ENCODE results near the gene ITPR1. TPM values are rescaled to one million over a fixed set of nuclear protein-coding genes. Genes with fewer than 3 reads are reported as not detected.

ITPR1 gene
- total RNA-seq, 1 experiment from 2014 or later, result 11.3 TPM

GRCh38 chr3:4750306-4750968 is 257.3 kb downstream of the ITPR1 start:
- Histone ChIP-seq H3K4me1 (replicated peaks; ENCODE audit: insufficient read depth) (peaks cover 19% of the 10 kb centered on the region), H3K4me2 (peak overlapping the region; percentile 61), H3K79me2 (ENCODE audit: low read depth) (no peaks in the 10 kb centered on the region), H4K20me1 (ENCODE audit: insufficient read depth) (no peaks in the 10 kb centered on the region), H2AFZ (no peak overlapping the region), H3F3A (ENCODE audit: insufficient read depth, low read depth) (peaks cover 4% of the 10 kb centered on the region; the same call in 1 of the 2 replicates), H3K27me3 (ENCODE audit: insufficient read depth, low read depth) (no peaks in the 10 kb centered on the region), H3K9me2 (ENCODE audit: insufficient read depth) (no peaks in the 10 kb centered on the region), H3K27ac (peak overlapping the region; percentile 61), H3K4me3 (no peak overlapping the region), H3K36me3 (ENCODE audit: low read depth) (no peaks in the 10 kb centered on the region), H3K9me3 (ENCODE audit: insufficient read depth, low read depth) (no peaks in the 10 kb centered on the region)
- ChIA-PET POLR2A (ENCODE audit: unreplicated experiment) (interaction anchor here (0.6 kb wide), 1 partner anchor 13 kb away, joined by 5 read pairs; no protein-coding TSS in a partner anchor), CTCF (interaction anchor here (0.7 kb wide), 1 partner anchor 197 kb away, joined by 3 read pairs; no protein-coding TSS in a partner anchor)
- intact Hi-C loops (cut with micrococcal nuclease; ENCODE audit: unreplicated experiment), result no loop called here
- no TSS peak for BruUV-seq (replicated peaks)
- DNase-seq, result no peak
- TF ChIP-seq, protein P1, sequence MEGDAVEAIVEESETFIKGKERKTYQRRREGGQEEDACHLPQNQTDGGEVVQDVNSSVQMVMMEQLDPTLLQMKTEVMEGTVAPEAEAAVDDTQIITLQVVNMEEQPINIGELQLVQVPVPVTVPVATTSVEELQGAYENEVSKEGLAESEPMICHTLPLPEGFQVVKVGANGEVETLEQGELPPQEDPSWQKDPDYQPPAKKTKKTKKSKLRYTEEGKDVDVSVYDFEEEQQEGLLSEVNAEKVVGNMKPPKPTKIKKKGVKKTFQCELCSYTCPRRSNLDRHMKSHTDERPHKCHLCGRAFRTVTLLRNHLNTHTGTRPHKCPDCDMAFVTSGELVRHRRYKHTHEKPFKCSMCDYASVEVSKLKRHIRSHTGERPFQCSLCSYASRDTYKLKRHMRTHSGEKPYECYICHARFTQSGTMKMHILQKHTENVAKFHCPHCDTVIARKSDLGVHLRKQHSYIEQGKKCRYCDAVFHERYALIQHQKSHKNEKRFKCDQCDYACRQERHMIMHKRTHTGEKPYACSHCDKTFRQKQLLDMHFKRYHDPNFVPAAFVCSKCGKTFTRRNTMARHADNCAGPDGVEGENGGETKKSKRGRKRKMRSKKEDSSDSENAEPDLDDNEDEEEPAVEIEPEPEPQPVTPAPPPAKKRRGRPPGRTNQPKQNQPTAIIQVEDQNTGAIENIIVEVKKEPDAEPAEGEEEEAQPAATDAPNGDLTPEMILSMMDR (conservative IDR thresholded peaks at IDR 0.05), result no peak
- no peak for TF ChIP-seq EZH2 (IDR thresholded peaks at IDR 0.05; ENCODE audit: low read depth)

DNA sequence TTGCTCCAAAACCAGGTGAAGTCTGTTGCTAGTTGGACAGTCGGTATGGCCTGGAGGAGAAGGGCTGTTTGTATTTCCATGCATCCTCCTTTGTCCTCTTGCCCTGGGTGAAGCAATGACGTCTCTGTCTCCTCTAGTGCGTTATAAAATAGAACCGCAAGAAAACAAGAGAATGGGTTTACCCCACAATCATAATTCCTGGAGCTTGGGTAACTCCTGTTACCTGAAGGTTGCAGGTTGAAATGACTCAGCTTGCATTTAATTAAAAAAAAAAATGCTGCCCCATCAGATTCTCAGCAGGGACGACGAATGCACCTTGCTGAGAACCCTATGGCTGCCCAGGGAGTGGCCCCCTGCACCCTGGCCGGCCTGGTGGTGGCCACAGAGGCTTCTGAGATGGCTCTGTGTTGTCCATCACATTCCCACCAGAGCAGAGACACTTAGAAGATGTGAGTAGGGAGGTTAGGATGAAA is 257.9 kb downstream of the ITPR1 start:
- Histone ChIP-seq H3K9me2 (ENCODE audit: insufficient read depth) (no peaks in the 10 kb centered on the region), H3K36me3 (ENCODE audit: low read depth) (no peaks in the 10 kb centered on the region), H2AFZ (no peak overlapping the region), H3K27me3 (ENCODE audit: insufficient read depth, low read depth) (no peaks in the 10 kb centered on the region), H3K9me3 (ENCODE audit: insufficient read depth, low read depth) (no peaks in the 10 kb centered on the region), H4K20me1 (ENCODE audit: insufficient read depth) (no peaks in the 10 kb centered on the region), H3K79me2 (ENCODE audit: low read depth) (no peaks in the 10 kb centered on the region), H3K4me3 (no peak overlapping the region), H3K4me2 (peak overlapping the region; percentile 61), H3F3A (ENCODE audit: insufficient read depth, low read depth) (peaks cover 4% of the 10 kb centered on the region; the same call in 1 of the 2 replicates), H3K27ac (peak overlapping the region; percentile 61), H3K4me1 (replicated peaks; ENCODE audit: insufficient read depth) (peaks cover 19% of the 10 kb centered on the region)
- POLR2A ChIA-PET (ENCODE audit: unreplicated experiment), result interaction anchor here (0.5 to 0.6 kb wide), 2 partner anchors 13 to 120 kb away, joined by 5 to 12 read pairs; no protein-coding TSS in a partner anchor
- no peak for TF ChIP-seq EZH2 (IDR thresholded peaks at IDR 0.05; ENCODE audit: low read depth)
- TF ChIP-seq, protein P1 (conservative IDR thresholded peaks at IDR 0.05), result no peak
- intact Hi-C loops (cut with micrococcal nuclease; ENCODE audit: unreplicated experiment), result no loop called here
- peak in 1 of 2 experiments; percentile 52 for DNase-seq
- CTCF ChIA-PET, result no interaction called here
- BruUV-seq (replicated peaks), result no TSS peak

GRCh38 chr3:4751502-4752101 is 258.5 kb downstream of the ITPR1 start:
- CTCF ChIA-PET, result no interaction called here
- Histone ChIP-seq H3F3A (ENCODE audit: insufficient read depth, low read depth) (peaks cover 4% of the 10 kb centered on the region; the same call in 1 of the 2 replicates), H2AFZ (no peak overlapping the region), H3K36me3 (ENCODE audit: low read depth) (no peaks in the 10 kb centered on the region), H3K9me2 (ENCODE audit: insufficient read depth) (no peaks in the 10 kb centered on the region), H3K4me2 (peak overlapping the region; percentile 61), H3K27me3 (ENCODE audit: insufficient read depth, low read depth) (no peaks in the 10 kb centered on the region), H4K20me1 (ENCODE audit: insufficient read depth) (no peaks in the 10 kb centered on the region), H3K79me2 (ENCODE audit: low read depth) (no peaks in the 10 kb centered on the region), H3K4me1 (replicated peaks; ENCODE audit: insufficient read depth) (peaks cover 19% of the 10 kb centered on the region), H3K4me3 (no peak overlapping the region), H3K27ac (peak overlapping the region; percentile 61), H3K9me3 (ENCODE audit: insufficient read depth, low read depth) (no peaks in the 10 kb centered on the region)
- intact Hi-C loops (cut with micrococcal nuclease; ENCODE audit: unreplicated experiment), result no loop called here
- no TSS peak for BruUV-seq (replicated peaks)
- peak; percentile 5 to 63 for DNase-seq
- POLR2A ChIA-PET (ENCODE audit: unreplicated experiment), result interaction anchor here (0.5 to 0.7 kb wide), 2 partner anchors 119 to 154 kb away, joined by 4 to 12 read pairs; no protein-coding TSS in a partner anchor
- no peak for TF ChIP-seq EZH2 (IDR thresholded peaks at IDR 0.05; ENCODE audit: low read depth)
- TF ChIP-seq, protein P1 (conservative IDR thresholded peaks at IDR 0.05), result no peak

Data from PC-9 (cell line).